Activated CD4-positive, alpha-beta T cell treated with anti-CD3 and anti-CD28 coated beads for 36 hours (primary cell): ENCODE data around the gene LAMA2. TPM values are rescaled to one million over a fixed set of nuclear protein-coding genes. Genes with fewer than 3 reads are reported as not detected.

Experiments
- ATAC-seq: fragments of 200-7000 bp; cut with Tn5 transposase; one replicate; pipeline ENCODE4 v1.10.0; 2021; ENCODE audit warnings: mild to moderate bottlenecking, moderate library complexity
- CTCF ChIA-PET: fragments of 350-600 bp; sonication (Branson Sonifier 250); formaldehyde crosslinking; loops from one replicate; lab custom pipeline; 2021; ENCODE audit warnings: antibody characterized with exemption; lab: Charles Lee
- POLR2A ChIA-PET: fragments of 350-600 bp; sonication (Branson Sonifier 250); formaldehyde crosslinking; loops from one replicate; lab custom pipeline; 2021; ENCODE audit warnings: antibody characterized with exemption, inconsistent platforms; lab: Charles Lee
- DNase-seq: peaks from one replicate; pipeline ENCODE4 v3.0.0-alpha.2; 2020
- H3K27ac Mint-ChIP-seq: one replicate; pipeline ENCODE4 v1.8.0; 2021; ENCODE audit warnings: mixed read lengths
- H3K27me3 Mint-ChIP-seq: one replicate; pipeline ENCODE4 v1.8.0; 2021; ENCODE audit warnings: mixed read lengths
- H3K36me3 Mint-ChIP-seq: one replicate; pipeline ENCODE4 v1.8.0; 2021; ENCODE audit warnings: low read depth, mixed read lengths
- H3K4me1 Mint-ChIP-seq: one replicate; pipeline ENCODE4 v1.8.0; 2021; ENCODE audit warnings: mixed read lengths
- H3K4me3 Mint-ChIP-seq: one replicate; pipeline ENCODE4 v1.8.0; 2021; ENCODE audit warnings: mild to moderate bottlenecking, moderate library complexity, mixed read lengths
- H3K9me3 Mint-ChIP-seq: one replicate; pipeline ENCODE4 v1.8.0; 2021; ENCODE audit warnings: low read depth, mixed read lengths
- intact Hi-C, 2 experiments: fragments of 100-400 bp; cut with DNase I in 1 of 2; cut with micrococcal nuclease in 1 of 2; formaldehyde crosslinking; loops; one replicate each; pipeline versions ENCODE4 v1.14.2 to v1.15.1; 2022 to 2024; cut with DNase I, micrococcal nuclease
- total RNA-seq, 2 experiments: library from RNA; stranded (reverse); gene quantifications; one replicate each; pipeline ENCODE4 v1.2.3, GENCODE V29; 2021

LAMA2 gene
- total RNA-seq, 2 experiments from 2014 or later, result 0.65 to 0.80 TPM

GRCh38 chr6:129446272-129447197 is 563.6 kb downstream of the LAMA2 start:
- H3K27ac Mint-ChIP-seq, result peak overlapping the region; percentile 5
- DNase-seq, result no peak
- peaks cover 3% of the 10 kb centered on the region for H3K36me3 Mint-ChIP-seq
- no peaks in the 10 kb centered on the region for H3K9me3 Mint-ChIP-seq
- no peak for ATAC-seq
- ChIA-PET POLR2A (no interaction called here), CTCF (interaction anchor here (0.6 to 1.5 kb wide), 3 partner anchors 9 to 44 kb away, joined by 3 read pairs; no protein-coding TSS in a partner anchor)
- H3K4me1 Mint-ChIP-seq, result peaks cover 64% of the 10 kb centered on the region
- H3K27me3 Mint-ChIP-seq, result no peaks in the 10 kb centered on the region
- intact Hi-C loops, result loop anchor here in 1 of 2 experiments (10.0 kb wide), 1 partner anchor 1962 kb away; no protein-coding TSS in a partner anchor
- no peak overlapping the region for H3K4me3 Mint-ChIP-seq

GRCh38 chr6:129447198-129447565 is 564.2 kb downstream of the LAMA2 start:
- peak overlapping the region; percentile 1 for H3K27ac Mint-ChIP-seq
- ChIA-PET CTCF (interaction anchor here (0.9 kb wide), 1 partner anchor 46 kb away, joined by 3 read pairs; no protein-coding TSS in a partner anchor), POLR2A (no interaction called here)
- H3K36me3 Mint-ChIP-seq, result peaks cover 3% of the 10 kb centered on the region
- DNase-seq (no peak), ATAC-seq (no peak)
- intact Hi-C loops, result loop anchor here in 1 of 2 experiments (10.0 kb wide), 1 partner anchor 1962 kb away; no protein-coding TSS in a partner anchor
- H3K9me3 Mint-ChIP-seq, result no peaks in the 10 kb centered on the region
- H3K4me1 Mint-ChIP-seq, result peaks cover 68% of the 10 kb centered on the region
- no peaks in the 10 kb centered on the region for H3K27me3 Mint-ChIP-seq
- no peak overlapping the region for H3K4me3 Mint-ChIP-seq

GRCh38 chr6:129448965-129449364 is 566.0 kb downstream of the LAMA2 start:
- H3K27ac Mint-ChIP-seq, result no peak overlapping the region
- intact Hi-C loops, result loop anchor here (1.0 to 10.0 kb wide), 3 partner anchors 41 to 1964 kb away; no protein-coding TSS in a partner anchor
- no peak overlapping the region for H3K4me3 Mint-ChIP-seq
- H3K27me3 Mint-ChIP-seq, result no peaks in the 10 kb centered on the region
- POLR2A ChIA-PET, result no interaction called here
- DNase-seq (no peak), ATAC-seq (peak; percentile 92)
- H3K36me3 Mint-ChIP-seq, result peaks cover 3% of the 10 kb centered on the region
- H3K9me3 Mint-ChIP-seq, result no peaks in the 10 kb centered on the region
- CTCF ChIA-PET, result no interaction called here
- H3K4me1 Mint-ChIP-seq, result peaks cover 76% of the 10 kb centered on the region

GRCh38 chr6:129451187-129451586 is 568.2 kb downstream of the LAMA2 start:
- Mint-ChIP-seq H3K36me3 (no peaks in the 10 kb centered on the region), H3K27me3 (no peaks in the 10 kb centered on the region), H3K9me3 (no peaks in the 10 kb centered on the region), H3K27ac (no peak overlapping the region), H3K4me1 (peaks cover 74% of the 10 kb centered on the region), H3K4me3 (no peak overlapping the region)
- ChIA-PET CTCF (no interaction called here), POLR2A (no interaction called here)
- no peak for ATAC-seq
- DNase-seq, result no peak
- intact Hi-C loops, result loop anchor here in 1 of 2 experiments (5.0 kb wide), 2 partner anchors 296 to 576 kb away; no protein-coding TSS in a partner anchor

- ATAC-seq, result no peak
- CTCF ChIA-PET, result interaction anchor here (1.0 kb wide), 1 partner anchor 45 kb away, joined by 3 read pairs; no protein-coding TSS in a partner anchor
- H3K9me3 Mint-ChIP-seq, result no peaks in the 10 kb centered on the region
- POLR2A ChIA-PET, result no interaction called here
- no peak for DNase-seq
- intact Hi-C loops, result loop anchor here in 1 of 2 experiments (1.0 to 5.0 kb wide), 3 partner anchors 37 to 574 kb away; no protein-coding TSS in a partner anchor
- no peaks in the 10 kb centered on the region for H3K27me3 Mint-ChIP-seq
- no peak overlapping the region for H3K4me3 Mint-ChIP-seq
- peaks cover 55% of the 10 kb centered on the region for H3K4me1 Mint-ChIP-seq
- H3K36me3 Mint-ChIP-seq, result no peaks in the 10 kb centered on the region
- H3K27ac Mint-ChIP-seq, result no peak overlapping the region
Observed at GRCh38 chr6:129453073-129453472, 570.1 kb downstream of the LAMA2 start.

- ChIA-PET CTCF (interaction anchor here (0.6 to 1.3 kb wide), 3 partner anchors 45 to 567 kb away, joined by 3 to 4 read pairs (median 3); no protein-coding TSS in a partner anchor), POLR2A (no interaction called here)
- Mint-ChIP-seq H3K4me3 (no peak overlapping the region), H3K27me3 (no peaks in the 10 kb centered on the region), H3K4me1 (peaks cover 43% of the 10 kb centered on the region), H3K9me3 (no peaks in the 10 kb centered on the region), H3K36me3 (no peaks in the 10 kb centered on the region), H3K27ac (no peak overlapping the region)
- intact Hi-C loops, result loop anchor here in 1 of 2 experiments (5.0 kb wide), 2 partner anchors 293 to 573 kb away; no protein-coding TSS in a partner anchor
- DNase-seq, result no peak
- no peak for ATAC-seq
Observed at GRCh38 chr6:129454488-129454887, 571.5 kb downstream of the LAMA2 start.

- Mint-ChIP-seq H3K27me3 (no peaks in the 10 kb centered on the region), H3K27ac (no peak overlapping the region), H3K9me3 (no peaks in the 10 kb centered on the region), H3K36me3 (no peaks in the 10 kb centered on the region), H3K4me3 (no peak overlapping the region), H3K4me1 (peaks cover 37% of the 10 kb centered on the region)
- DNase-seq (no peak), ATAC-seq (no peak)
- CTCF ChIA-PET, result interaction anchor here (0.6 to 1.3 kb wide), 5 partner anchors 9 to 1727 kb away, joined by 3 to 4 read pairs (median 3); no protein-coding TSS in a partner anchor
- intact Hi-C loops, result no loop called here
- POLR2A ChIA-PET, result no interaction called here
Observed at GRCh38 chr6:129455126-129455769, 572.3 kb downstream of the LAMA2 start.

GRCh38 chr6:129460221-129460620 is 577.3 kb downstream of the LAMA2 start:
- CTCF ChIA-PET, result no interaction called here
- intact Hi-C loops, result no loop called here
- ATAC-seq (no peak), DNase-seq (no peak)
- H3K27ac Mint-ChIP-seq, result no peak overlapping the region
- H3K36me3 Mint-ChIP-seq, result no peaks in the 10 kb centered on the region
- no peak overlapping the region for H3K4me3 Mint-ChIP-seq
- peaks cover 5% of the 10 kb centered on the region for H3K4me1 Mint-ChIP-seq
- POLR2A ChIA-PET, result interaction anchor here (0.6 kb wide), 1 partner anchor 200 kb away, joined by 3 read pairs; no protein-coding TSS in a partner anchor
- H3K9me3 Mint-ChIP-seq, result no peaks in the 10 kb centered on the region
- no peaks in the 10 kb centered on the region for H3K27me3 Mint-ChIP-seq

GRCh38 chr6:129469070-129469662 is 586.2 kb downstream of the LAMA2 start:
- Mint-ChIP-seq H3K9me3 (no peaks in the 10 kb centered on the region), H3K4me3 (no peak overlapping the region), H3K4me1 (peaks cover 8% of the 10 kb centered on the region), H3K36me3 (no peaks in the 10 kb centered on the region), H3K27me3 (no peaks in the 10 kb centered on the region), H3K27ac (no peak overlapping the region)
- POLR2A ChIA-PET, result no interaction called here
- intact Hi-C loops, result no loop called here
- CTCF ChIA-PET, result interaction anchor here (1.5 kb wide), 1 partner anchor 20 kb away, joined by 4 read pairs; no protein-coding TSS in a partner anchor
- DNase-seq, result no peak
- ATAC-seq, result no peak

- H3K4me1 Mint-ChIP-seq, result peaks cover 7% of the 10 kb centered on the region
- DNase-seq (no peak), ATAC-seq (no peak)
- CTCF ChIA-PET, result interaction anchor here (0.5 kb wide), 1 partner anchor 17 kb away, joined by 3 read pairs; no protein-coding TSS in a partner anchor
- H3K27me3 Mint-ChIP-seq, result no peaks in the 10 kb centered on the region
- no peaks in the 10 kb centered on the region for H3K9me3 Mint-ChIP-seq
- no peak overlapping the region for H3K27ac Mint-ChIP-seq
- H3K36me3 Mint-ChIP-seq, result no peaks in the 10 kb centered on the region
- POLR2A ChIA-PET, result no interaction called here
- H3K4me3 Mint-ChIP-seq, result no peak overlapping the region
- intact Hi-C loops, result no loop called here
Observed at GRCh38 chr6:129472239-129472638, 589.3 kb downstream of the LAMA2 start.

GRCh38 chr6:129473546-129473945 is 590.6 kb downstream of the LAMA2 start:
- DNase-seq, result no peak
- CTCF ChIA-PET, result interaction anchor here (1.1 to 1.5 kb wide), 3 partner anchors 17 to 36 kb away, joined by 3 read pairs; no protein-coding TSS in a partner anchor
- Mint-ChIP-seq H3K4me3 (no peak overlapping the region), H3K9me3 (no peaks in the 10 kb centered on the region), H3K4me1 (no peaks in the 10 kb centered on the region), H3K27me3 (no peaks in the 10 kb centered on the region), H3K27ac (no peak overlapping the region), H3K36me3 (no peaks in the 10 kb centered on the region)
- no peak for ATAC-seq
- intact Hi-C loops, result no loop called here
- POLR2A ChIA-PET, result no interaction called here
